HepG2 (cell line): ENCODE measurements around the gene CENATAC. TPM values are rescaled to one million over a fixed set of nuclear protein-coding genes. Genes with fewer than 3 reads are reported as not detected.

Source experiments
- ATF7-NPFF ChIP-seq: sonication (generic); formaldehyde crosslinking; IDR thresholded peaks from 2 replicates; pipeline ENCODE4 v1.8.1; 2023; ENCODE audit warnings: mild to moderate bottlenecking, low read depth, missing genetic modification reagents, moderate library complexity
- GABPB1 ChIP-seq: IDR thresholded peaks from 2 replicates; pipeline ENCODE4 v1.6.1; 2016; ENCODE audit warnings: mild to moderate bottlenecking, missing genetic modification reagents, moderate library complexity, missing compliant biosample characterization
- GATAD2A ChIP-seq: IDR thresholded peaks from 2 replicates; pipeline ENCODE4 v1.6.1; 2016
- KDM6A ChIP-seq: IDR thresholded peaks from 2 replicates; pipeline ENCODE4 v1.6.1; 2016; ENCODE audit warnings: low read depth
- NONO ChIP-seq, 2 experiments: fragments of 450-650 bp in 1 of 2; sonication (generic) in 1 of 2; formaldehyde crosslinking in 1 of 2; IDR thresholded peaks in 1 of 2; conservative IDR thresholded peaks in 1 of 2; 2 replicates each; pipeline versions ENCODE4 v1.6.1 to v1.8.0; 2017 to 2022; ENCODE audit warnings: mild to moderate bottlenecking in 1 of 2, missing genetic modification reagents in 1 of 2, moderate library complexity in 1 of 2
- NR2F2 ChIP-seq: IDR thresholded peaks from 2 replicates; pipeline ENCODE4 v1.6.1; 2012; ENCODE audit warnings: low read depth, inconsistent platforms, borderline replicate concordance
- PATZ1 ChIP-seq: sonication (generic); formaldehyde crosslinking; IDR thresholded peaks from 2 replicates; pipeline ENCODE4 v1.4.0; 2020; ENCODE audit warnings: missing genetic modification reagents
- ZMYM4 ChIP-seq: sonication (generic); formaldehyde crosslinking; IDR thresholded peaks from 2 replicates; pipeline ENCODE4 v1.8.1; 2023; ENCODE audit warnings: mild to moderate bottlenecking, missing genetic modification reagents
- ZNF224 ChIP-seq: sonication (generic); formaldehyde crosslinking; IDR thresholded peaks from 2 replicates; pipeline ENCODE4 v1.5.0; 2020; ENCODE audit warnings: mild to moderate bottlenecking, missing genetic modification reagents
- ZNF574 ChIP-seq: sonication (generic); formaldehyde crosslinking; IDR thresholded peaks from 2 replicates; pipeline ENCODE4 v1.4.0; 2020; ENCODE audit warnings: missing genetic modification reagents
- polyA plus RNA-seq, 8 experiments: library from polyadenylated mRNA; depleted of rRNA in 3 of 8; stranded (reverse) in 7 of 8; unstranded in 1 of 8; fragments of >200 nt; fragmentation: Illumina TruSeq in 4 of 8; extraction: Trizol in 4 of 8; gene quantifications; 2 replicates each; pipeline versions ENCODE4 v1.2.1 to v1.2.3, GENCODE V29; 2011 to 2016; ENCODE audit warnings: low read depth in 4 of 8, missing spikeins in 1 of 8, mixed read lengths in 1 of 8; ENCODE audit not compliant: insufficient read depth in 1 of 8
- total RNA-seq, 5 experiments: library from RNA; depleted of rRNA; stranded (reverse); fragments of >200 nt; fragmentation: Illumina TruSeq; extraction: Trizol; gene quantifications; 2 replicates each; pipeline ENCODE4 v1.2.3, GENCODE V29; 2016; ENCODE audit warnings: low read depth in 1 of 5
- TF ChIP-seq, protein P1 (sequence below), 2 experiments: sonication (generic) in 1 of 2; formaldehyde crosslinking in 1 of 2; IDR thresholded peaks; 2 replicates each; pipeline versions ENCODE4 v1.5.1 to v1.6.1; 2011 to 2020; ENCODE audit warnings: borderline replicate concordance in 1 of 2, low read depth in 1 of 2, low read length in 1 of 2, mild to moderate bottlenecking in 1 of 2, missing genetic modification reagents in 1 of 2, moderate library complexity in 1 of 2
- TF ChIP-seq, protein P2 (sequence below): sonication (generic); formaldehyde crosslinking; IDR thresholded peaks from 2 replicates; pipeline ENCODE4 v1.9.0; 2022; ENCODE audit warnings: low read depth, missing genetic modification reagents
- TF ChIP-seq, protein P3 (sequence below): sonication (generic); formaldehyde crosslinking; conservative IDR thresholded peaks from 2 replicates; pipeline ENCODE4 v1.4.0; 2020; ENCODE audit warnings: mild to moderate bottlenecking, missing genetic modification reagents, moderate library complexity

Gene CENATAC
- total and polyA plus RNA-seq, 2 of the 13 experiments (the other 11 are each of a cell fraction or from before 2014, with no cell fraction given): 21.7 to 25.0 TPM

DNA sequence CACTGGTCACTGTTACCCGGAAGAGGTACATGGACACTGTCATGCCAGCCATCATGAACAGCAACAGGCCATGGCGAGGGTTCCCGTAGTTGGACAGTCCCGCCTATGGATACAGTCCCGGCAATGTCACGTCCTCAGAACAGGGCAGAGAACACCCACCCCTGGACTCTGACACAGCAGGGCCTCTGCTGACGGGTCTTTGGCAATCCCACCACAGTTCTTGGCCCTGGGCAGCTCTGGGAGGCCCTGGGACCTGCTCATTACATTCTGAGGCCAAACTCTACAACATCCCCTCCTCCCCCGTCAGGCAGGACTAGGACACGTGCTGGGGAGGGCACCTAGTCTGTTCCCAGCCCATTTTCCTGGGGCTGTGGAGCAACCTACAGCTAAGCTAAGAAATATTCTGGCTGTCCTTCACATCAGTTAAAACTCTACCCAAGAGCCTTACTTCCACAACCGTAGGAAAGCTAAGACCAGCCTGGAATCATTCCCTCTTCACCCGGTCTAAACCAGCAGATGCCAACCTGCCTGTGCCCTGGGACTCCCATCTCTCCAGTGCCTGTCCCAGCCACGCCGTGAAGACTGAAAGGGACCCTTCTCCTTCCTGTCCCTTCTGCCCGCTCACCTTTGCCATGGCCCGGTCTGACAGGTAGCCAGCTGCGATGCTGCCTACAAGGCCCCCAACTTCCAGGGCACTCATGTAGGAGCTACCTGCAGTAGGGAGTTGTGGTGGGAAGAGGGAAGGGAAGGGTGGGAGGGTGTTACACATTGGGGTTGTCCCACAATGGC lies 28.2 kb downstream of the CENATAC start (continued):
- TF ChIP-seq, protein P1, sequence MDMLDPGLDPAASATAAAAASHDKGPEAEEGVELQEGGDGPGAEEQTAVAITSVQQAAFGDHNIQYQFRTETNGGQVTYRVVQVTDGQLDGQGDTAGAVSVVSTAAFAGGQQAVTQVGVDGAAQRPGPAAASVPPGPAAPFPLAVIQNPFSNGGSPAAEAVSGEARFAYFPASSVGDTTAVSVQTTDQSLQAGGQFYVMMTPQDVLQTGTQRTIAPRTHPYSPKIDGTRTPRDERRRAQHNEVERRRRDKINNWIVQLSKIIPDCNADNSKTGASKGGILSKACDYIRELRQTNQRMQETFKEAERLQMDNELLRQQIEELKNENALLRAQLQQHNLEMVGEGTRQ (IDR thresholded peaks at IDR 0.05; ENCODE audit: low read depth, low read length): 0 out of 2 replicates have a peak, but pooled peaks have one; percentile 9
- TF ChIP-seq, protein P1 (CRISPR knock-in tag; IDR thresholded peaks at IDR 0.05; ENCODE audit: borderline replicate concordance): no peak
- no peak for TF ChIP-seq ATF7-NPFF (CRISPR knock-in tag)
- peak; percentile 36; the same call in 1 of the 2 replicates for TF ChIP-seq GABPB1 (CRISPR knock-in tag)
- TF ChIP-seq, protein P2, sequence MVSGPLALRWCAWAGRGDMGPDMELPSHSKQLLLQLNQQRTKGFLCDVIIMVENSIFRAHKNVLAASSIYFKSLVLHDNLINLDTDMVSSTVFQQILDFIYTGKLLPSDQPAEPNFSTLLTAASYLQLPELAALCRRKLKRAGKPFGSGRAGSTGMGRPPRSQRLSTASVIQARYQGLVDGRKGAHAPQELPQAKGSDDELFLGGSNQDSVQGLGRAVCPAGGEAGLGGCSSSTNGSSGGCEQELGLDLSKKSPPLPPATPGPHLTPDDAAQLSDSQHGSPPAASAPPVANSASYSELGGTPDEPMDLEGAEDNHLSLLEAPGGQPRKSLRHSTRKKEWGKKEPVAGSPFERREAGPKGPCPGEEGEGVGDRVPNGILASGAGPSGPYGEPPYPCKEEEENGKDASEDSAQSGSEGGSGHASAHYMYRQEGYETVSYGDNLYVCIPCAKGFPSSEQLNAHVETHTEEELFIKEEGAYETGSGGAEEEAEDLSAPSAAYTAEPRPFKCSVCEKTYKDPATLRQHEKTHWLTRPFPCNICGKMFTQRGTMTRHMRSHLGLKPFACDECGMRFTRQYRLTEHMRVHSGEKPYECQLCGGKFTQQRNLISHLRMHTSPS: 0 out of 2 replicates have a peak, but pooled peaks have one; percentile 26
- TF ChIP-seq ZMYM4: peak; percentile 46
- 0 out of 2 replicates have a peak, but pooled peaks have one; percentile 14 for TF ChIP-seq ZNF574 (CRISPR knock-in tag)
- 0 out of 2 replicates have a peak, but pooled peaks have one; percentile 23 for TF ChIP-seq KDM6A (CRISPR knock-in tag)
- TF ChIP-seq GATAD2A (CRISPR knock-in tag): peak; percentile 47
- no peak for TF ChIP-seq NR2F2
- TF ChIP-seq NONO (IDR thresholded peaks at IDR 0.05): no peak
- no peak for TF ChIP-seq NONO (CRISPR knock-in tag; conservative IDR thresholded peaks at IDR 0.05)
- peak; percentile 52 for TF ChIP-seq PATZ1 (CRISPR knock-in tag)
- TF ChIP-seq ZNF224 (CRISPR knock-in tag): no peak
- TF ChIP-seq, protein P3, sequence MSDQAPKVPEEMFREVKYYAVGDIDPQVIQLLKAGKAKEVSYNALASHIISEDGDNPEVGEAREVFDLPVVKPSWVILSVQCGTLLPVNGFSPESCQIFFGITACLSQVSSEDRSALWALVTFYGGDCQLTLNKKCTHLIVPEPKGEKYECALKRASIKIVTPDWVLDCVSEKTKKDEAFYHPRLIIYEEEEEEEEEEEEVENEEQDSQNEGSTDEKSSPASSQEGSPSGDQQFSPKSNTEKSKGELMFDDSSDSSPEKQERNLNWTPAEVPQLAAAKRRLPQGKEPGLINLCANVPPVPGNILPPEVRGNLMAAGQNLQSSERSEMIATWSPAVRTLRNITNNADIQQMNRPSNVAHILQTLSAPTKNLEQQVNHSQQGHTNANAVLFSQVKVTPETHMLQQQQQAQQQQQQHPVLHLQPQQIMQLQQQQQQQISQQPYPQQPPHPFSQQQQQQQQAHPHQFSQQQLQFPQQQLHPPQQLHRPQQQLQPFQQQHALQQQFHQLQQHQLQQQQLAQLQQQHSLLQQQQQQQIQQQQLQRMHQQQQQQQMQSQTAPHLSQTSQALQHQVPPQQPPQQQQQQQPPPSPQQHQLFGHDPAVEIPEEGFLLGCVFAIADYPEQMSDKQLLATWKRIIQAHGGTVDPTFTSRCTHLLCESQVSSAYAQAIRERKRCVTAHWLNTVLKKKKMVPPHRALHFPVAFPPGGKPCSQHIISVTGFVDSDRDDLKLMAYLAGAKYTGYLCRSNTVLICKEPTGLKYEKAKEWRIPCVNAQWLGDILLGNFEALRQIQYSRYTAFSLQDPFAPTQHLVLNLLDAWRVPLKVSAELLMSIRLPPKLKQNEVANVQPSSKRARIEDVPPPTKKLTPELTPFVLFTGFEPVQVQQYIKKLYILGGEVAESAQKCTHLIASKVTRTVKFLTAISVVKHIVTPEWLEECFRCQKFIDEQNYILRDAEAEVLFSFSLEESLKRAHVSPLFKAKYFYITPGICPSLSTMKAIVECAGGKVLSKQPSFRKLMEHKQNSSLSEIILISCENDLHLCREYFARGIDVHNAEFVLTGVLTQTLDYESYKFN: peak; percentile 56; the same call in 1 of the 2 replicates
